ENCODE measurements around the gene NDUFV2.
"Not testable (repeated sequence)": the region's sequence is repeated elsewhere in the genome, so short reads cannot be mapped to it uniquely, and the experiment has no call there.

The NDUFV2 gene

DNA sequence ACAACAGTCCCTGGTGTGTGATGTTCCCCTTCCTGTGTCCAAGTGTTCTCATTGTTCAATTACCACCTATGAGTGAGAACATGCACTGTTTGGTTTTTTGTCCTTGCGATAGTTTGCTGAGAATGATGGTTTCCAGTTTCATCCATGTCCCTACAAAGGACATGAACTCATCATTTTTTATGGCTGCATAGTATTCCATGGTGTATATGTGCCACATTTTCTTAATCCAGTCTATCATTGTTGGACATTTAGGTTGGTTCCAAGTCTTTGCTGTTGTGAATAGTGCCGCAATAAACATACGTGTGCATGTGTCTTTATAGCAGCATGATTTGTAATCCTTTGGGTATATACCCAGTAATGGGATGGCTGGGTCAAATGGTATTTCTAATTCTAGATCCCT is 63.4 kb downstream of the NDUFV2 start:
- not testable (repeated sequence) for H3K36me3 ChIP-seq (ENCODE audit: control insufficient read depth in 2 of 2, insufficient read depth in 2 of 2, low read length in 2 of 2); H3K9ac ChIP-seq (ENCODE audit: low read depth in 1 of 2, low read length in 2 of 2); H3K27ac ChIP-seq (ENCODE audit: low read depth in 2 of 2, low read length in 2 of 2); H3K27me3 ChIP-seq (ENCODE audit: control insufficient read depth in 2 of 2, insufficient read depth in 2 of 2, low read length in 2 of 2); H3K9me3 ChIP-seq (ENCODE audit: control insufficient read depth in 2 of 2, low read length in 2 of 2); H3K4me3 ChIP-seq (ENCODE audit: low read length in 2 of 2); H3K4me1 ChIP-seq (ENCODE audit: control insufficient read depth in 2 of 2, insufficient read depth in 2 of 2, low read length in 2 of 2)

DNA sequence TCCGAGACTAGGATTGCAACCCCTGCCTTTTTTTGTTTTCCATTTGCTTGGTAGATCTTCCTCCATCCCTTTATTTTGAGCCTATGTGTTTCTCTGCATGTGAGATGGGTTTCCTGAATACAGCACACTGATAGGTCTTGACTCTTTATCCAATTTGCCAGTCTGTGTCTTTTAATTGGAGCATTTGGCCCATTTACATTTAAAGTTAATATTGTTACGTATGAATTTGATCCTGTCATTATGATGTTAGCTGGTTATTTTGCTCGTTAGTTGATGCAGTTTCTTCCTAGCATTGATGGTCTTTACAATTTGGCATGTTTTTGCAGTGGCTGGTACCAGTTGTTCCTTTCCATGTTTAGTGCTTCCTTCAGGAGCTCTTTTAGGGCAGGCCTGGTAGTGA is 67.0 kb downstream of the NDUFV2 start:
- H3K9me3 ChIP-seq (ENCODE audit: control insufficient read depth in 2 of 2, low read length in 2 of 2); H3K27ac ChIP-seq (ENCODE audit: low read depth in 2 of 2, low read length in 2 of 2); H3K27me3 ChIP-seq (ENCODE audit: control insufficient read depth in 2 of 2, insufficient read depth in 2 of 2, low read length in 2 of 2); H3K4me3 ChIP-seq (ENCODE audit: low read length in 2 of 2); H3K9ac ChIP-seq (ENCODE audit: low read depth in 1 of 2, low read length in 2 of 2); H3K36me3 ChIP-seq (ENCODE audit: control insufficient read depth in 2 of 2, insufficient read depth in 2 of 2, low read length in 2 of 2); H3K4me1 ChIP-seq (ENCODE audit: control insufficient read depth in 2 of 2, insufficient read depth in 2 of 2, low read length in 2 of 2): not testable (repeated sequence)

DNA sequence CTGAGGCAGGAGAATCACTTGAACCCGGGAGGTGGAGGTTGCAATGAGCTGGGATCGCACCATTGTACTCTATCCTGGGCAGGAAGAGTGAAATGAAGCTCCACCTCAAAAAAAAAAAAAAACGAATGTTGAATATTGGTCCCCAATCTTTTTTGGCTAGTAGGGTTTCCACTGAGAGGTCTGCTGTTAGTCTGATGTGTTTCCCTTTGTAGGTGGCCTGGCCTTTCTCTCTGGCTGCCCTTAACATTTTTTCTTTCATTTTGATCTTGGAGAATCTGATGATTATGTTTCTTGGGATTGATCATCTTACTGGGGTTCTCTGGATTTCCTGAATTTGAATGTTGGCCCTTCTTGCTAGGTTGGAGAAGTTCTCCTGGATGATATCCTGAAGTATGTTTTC is 69.4 kb downstream of the NDUFV2 start:
- not testable (repeated sequence) for H3K27ac ChIP-seq (ENCODE audit: low read depth in 2 of 2, low read length in 2 of 2); H3K36me3 ChIP-seq (ENCODE audit: control insufficient read depth in 2 of 2, insufficient read depth in 2 of 2, low read length in 2 of 2); H3K9ac ChIP-seq (ENCODE audit: low read depth in 1 of 2, low read length in 2 of 2); H3K9me3 ChIP-seq (ENCODE audit: control insufficient read depth in 2 of 2, low read length in 2 of 2); H3K4me3 ChIP-seq (ENCODE audit: low read length in 2 of 2); H3K27me3 ChIP-seq (ENCODE audit: control insufficient read depth in 2 of 2, insufficient read depth in 2 of 2, low read length in 2 of 2); H3K4me1 ChIP-seq (ENCODE audit: control insufficient read depth in 2 of 2, insufficient read depth in 2 of 2, low read length in 2 of 2)

DNA sequence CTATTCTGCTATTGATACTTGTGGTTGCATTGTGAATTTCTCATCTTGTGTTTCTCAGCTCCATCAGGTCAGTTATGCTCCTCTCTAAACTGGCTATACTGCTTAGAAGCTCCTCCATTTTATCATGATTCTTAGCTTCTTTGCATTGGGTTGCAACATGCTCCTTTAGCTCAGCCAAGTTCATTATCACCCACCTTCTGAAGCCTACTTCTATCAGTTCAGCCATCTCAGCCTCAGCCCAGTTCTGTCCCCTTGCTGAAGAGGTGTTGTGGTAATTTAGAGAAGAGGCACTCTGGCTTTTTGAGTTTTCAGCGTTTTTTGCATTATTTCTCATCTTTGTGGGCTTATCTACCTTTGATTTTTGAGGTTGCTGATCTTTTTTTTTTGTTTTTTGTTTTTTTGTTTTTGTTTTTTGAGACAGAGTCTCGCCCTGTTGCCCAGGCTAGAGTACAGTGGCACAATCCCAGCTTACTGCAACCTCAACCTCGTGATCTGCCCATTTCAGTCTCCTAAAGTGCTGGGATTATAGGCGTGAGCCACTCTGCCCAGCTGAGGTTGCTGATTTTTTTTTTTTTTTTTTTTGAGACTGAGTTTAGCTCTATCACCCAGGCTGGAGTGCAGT is 70.1 kb downstream of the NDUFV2 start:
- Histone ChIP-seq H3K4me1 (ENCODE audit: control insufficient read depth in 2 of 2, insufficient read depth in 2 of 2, low read length in 2 of 2) (no peaks in the 10 kb centered on the region), H3K4me3 (ENCODE audit: low read length in 2 of 2) (no peak overlapping the region), H3K36me3 (ENCODE audit: control insufficient read depth in 2 of 2, insufficient read depth in 2 of 2, low read length in 2 of 2) (no peaks in the 10 kb centered on the region), H3K9me3 (ENCODE audit: control insufficient read depth in 2 of 2, low read length in 2 of 2) (no peaks in the 10 kb centered on the region), H3K27ac (ENCODE audit: low read depth in 2 of 2, low read length in 2 of 2) (no peak overlapping the region), H3K9ac (ENCODE audit: low read depth in 1 of 2, low read length in 2 of 2) (no peak overlapping the region), H3K27me3 (ENCODE audit: control insufficient read depth in 2 of 2, insufficient read depth in 2 of 2, low read length in 2 of 2) (no peaks in the 10 kb centered on the region)

DNA sequence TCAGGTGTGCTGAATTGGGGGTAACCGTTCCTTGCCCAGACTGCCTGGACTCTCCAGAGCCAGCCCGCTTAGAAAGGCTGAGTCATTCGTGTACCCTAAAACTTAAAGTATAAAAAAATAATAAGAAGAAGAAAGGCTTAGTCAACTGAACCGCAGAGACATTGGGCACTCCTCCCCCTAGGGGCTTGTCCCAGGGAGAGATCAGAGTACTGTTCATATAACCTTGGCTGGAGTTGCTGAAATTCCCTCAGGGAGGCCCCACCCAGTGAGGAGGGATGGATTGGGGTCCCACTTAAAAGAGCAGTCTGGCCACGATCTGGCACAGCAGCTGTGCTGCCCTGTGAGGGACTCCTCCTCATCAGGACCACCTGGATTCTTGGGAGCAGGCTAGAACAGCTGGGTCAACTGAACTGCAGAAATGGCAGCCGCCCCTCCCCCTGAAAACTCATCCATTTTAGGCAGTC is 71.3 kb downstream of the NDUFV2 start:
- H3K27ac ChIP-seq (ENCODE audit: low read depth in 2 of 2, low read length in 2 of 2) = no peak overlapping the region
- H3K4me1 ChIP-seq (ENCODE audit: control insufficient read depth in 2 of 2, insufficient read depth in 2 of 2, low read length in 2 of 2) = no peaks in the 10 kb centered on the region
- no peaks in the 10 kb centered on the region for H3K27me3 ChIP-seq (ENCODE audit: control insufficient read depth in 2 of 2, insufficient read depth in 2 of 2, low read length in 2 of 2)
- H3K4me3 ChIP-seq (ENCODE audit: low read length in 2 of 2) = no peak overlapping the region
- H3K9ac ChIP-seq (ENCODE audit: low read depth in 1 of 2, low read length in 2 of 2) = no peak overlapping the region
- H3K36me3 ChIP-seq (ENCODE audit: control insufficient read depth in 2 of 2, insufficient read depth in 2 of 2, low read length in 2 of 2) = no peaks in the 10 kb centered on the region
- no peaks in the 10 kb centered on the region for H3K9me3 ChIP-seq (ENCODE audit: control insufficient read depth in 2 of 2, low read length in 2 of 2)

DNA sequence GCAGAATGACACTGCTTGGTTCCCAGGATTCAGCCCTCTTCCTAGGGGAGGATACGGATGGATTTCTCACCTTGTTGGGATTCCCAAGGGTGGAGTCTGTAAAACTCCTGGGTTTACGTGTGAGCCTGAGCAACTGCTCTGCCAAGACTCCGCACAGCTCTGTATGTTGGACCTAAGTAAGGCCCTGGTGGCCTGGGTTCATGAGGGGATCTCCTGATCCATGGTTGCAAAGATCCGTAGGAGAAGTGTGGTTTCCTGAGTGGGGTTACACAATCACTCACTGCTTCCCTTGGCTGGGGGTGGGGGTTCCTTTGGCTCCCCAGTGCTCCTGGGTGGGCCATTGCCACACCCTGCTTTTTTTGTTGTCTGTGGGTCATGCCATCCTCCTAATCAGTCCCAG is 71.8 kb downstream of the NDUFV2 start:
- Histone ChIP-seq H3K9ac (ENCODE audit: low read depth in 1 of 2, low read length in 2 of 2) (no peak overlapping the region), H3K27me3 (ENCODE audit: control insufficient read depth in 2 of 2, insufficient read depth in 2 of 2, low read length in 2 of 2) (no peaks in the 10 kb centered on the region), H3K4me1 (ENCODE audit: control insufficient read depth in 2 of 2, insufficient read depth in 2 of 2, low read length in 2 of 2) (no peaks in the 10 kb centered on the region), H3K9me3 (ENCODE audit: control insufficient read depth in 2 of 2, low read length in 2 of 2) (no peaks in the 10 kb centered on the region), H3K27ac (ENCODE audit: low read depth in 2 of 2, low read length in 2 of 2) (no peak overlapping the region), H3K36me3 (ENCODE audit: control insufficient read depth in 2 of 2, insufficient read depth in 2 of 2, low read length in 2 of 2) (no peaks in the 10 kb centered on the region), H3K4me3 (ENCODE audit: low read length in 2 of 2) (no peak overlapping the region)

DNA sequence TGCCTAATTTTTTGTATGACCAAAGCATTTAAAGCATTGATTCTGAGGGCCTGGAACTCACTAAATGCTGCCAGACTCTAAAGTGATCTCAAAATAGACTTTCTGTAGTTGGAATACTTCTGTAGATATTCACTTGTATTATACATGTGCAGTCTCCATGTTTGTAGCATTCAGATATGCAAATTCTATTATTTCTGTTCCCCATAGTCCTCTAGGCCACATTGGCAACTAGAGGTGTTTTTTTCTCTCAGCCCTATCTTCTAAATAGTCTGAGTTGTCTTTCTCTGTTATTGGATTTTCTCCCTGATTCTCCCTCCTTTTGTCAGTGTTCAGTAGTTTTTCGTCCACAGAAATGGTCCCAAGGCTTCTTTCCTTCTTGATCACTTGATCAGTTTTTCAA is 72.6 kb downstream of the NDUFV2 start:
- no peaks in the 10 kb centered on the region for H3K9me3 ChIP-seq (ENCODE audit: control insufficient read depth in 2 of 2, low read length in 2 of 2)
- no peaks in the 10 kb centered on the region for H3K27me3 ChIP-seq (ENCODE audit: control insufficient read depth in 2 of 2, insufficient read depth in 2 of 2, low read length in 2 of 2)
- H3K9ac ChIP-seq (ENCODE audit: low read depth in 1 of 2, low read length in 2 of 2) = no peak overlapping the region
- H3K36me3 ChIP-seq (ENCODE audit: control insufficient read depth in 2 of 2, insufficient read depth in 2 of 2, low read length in 2 of 2) = no peaks in the 10 kb centered on the region
- H3K27ac ChIP-seq (ENCODE audit: low read depth in 2 of 2, low read length in 2 of 2) = no peak overlapping the region
- H3K4me3 ChIP-seq (ENCODE audit: low read length in 2 of 2) = no peak overlapping the region
- H3K4me1 ChIP-seq (ENCODE audit: control insufficient read depth in 2 of 2, insufficient read depth in 2 of 2, low read length in 2 of 2) = no peaks in the 10 kb centered on the region

DNA sequence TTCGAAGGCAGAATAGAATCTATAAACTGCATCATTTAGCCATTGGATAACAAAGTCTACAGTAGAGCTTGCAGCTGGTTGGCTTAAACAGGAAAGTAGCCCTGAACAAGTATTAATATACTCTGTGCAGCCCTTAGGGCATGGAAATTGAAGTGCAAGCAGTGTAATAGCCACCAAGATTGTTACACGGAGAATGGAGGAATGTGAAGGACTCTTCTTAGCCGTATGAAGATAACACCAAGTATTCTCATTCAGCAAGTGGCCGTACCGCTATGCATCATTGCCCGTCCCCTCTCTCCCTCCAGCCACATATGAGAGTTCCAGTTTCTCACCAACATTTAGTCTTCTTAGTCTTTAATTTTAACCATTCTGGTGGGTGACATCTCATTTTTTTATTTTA is 74.5 kb downstream of the NDUFV2 start:
- Histone ChIP-seq H3K9ac (ENCODE audit: low read depth in 1 of 2, low read length in 2 of 2) (no peak overlapping the region), H3K27ac (ENCODE audit: low read depth in 2 of 2, low read length in 2 of 2) (no peak overlapping the region), H3K4me1 (ENCODE audit: control insufficient read depth in 2 of 2, insufficient read depth in 2 of 2, low read length in 2 of 2) (no peaks in the 10 kb centered on the region), H3K4me3 (ENCODE audit: low read length in 2 of 2) (no peak overlapping the region), H3K36me3 (ENCODE audit: control insufficient read depth in 2 of 2, insufficient read depth in 2 of 2, low read length in 2 of 2) (no peaks in the 10 kb centered on the region), H3K9me3 (ENCODE audit: control insufficient read depth in 2 of 2, low read length in 2 of 2) (no peaks in the 10 kb centered on the region), H3K27me3 (ENCODE audit: control insufficient read depth in 2 of 2, insufficient read depth in 2 of 2, low read length in 2 of 2) (no peaks in the 10 kb centered on the region)

DNA sequence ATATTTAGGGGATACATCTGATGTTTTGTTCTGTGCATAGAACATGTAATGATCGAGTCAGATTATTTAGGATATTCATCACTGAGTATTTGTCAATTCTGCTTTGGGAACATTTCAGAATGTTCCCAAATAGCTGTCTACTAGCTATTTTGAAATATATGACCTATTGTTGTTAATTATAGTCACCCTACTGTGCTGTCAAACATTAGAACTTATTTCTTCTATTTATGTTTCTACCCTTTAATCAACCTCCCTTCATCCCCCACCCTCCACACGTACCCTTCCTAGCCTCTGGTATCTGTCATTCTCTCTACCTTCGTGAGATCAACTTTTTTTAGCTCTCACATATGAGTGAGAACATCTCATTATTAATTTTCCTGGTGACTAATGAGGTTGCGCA is 75.0 kb downstream of the NDUFV2 start:
- no peaks in the 10 kb centered on the region for H3K27me3 ChIP-seq (ENCODE audit: control insufficient read depth in 2 of 2, insufficient read depth in 2 of 2, low read length in 2 of 2)
- H3K9ac ChIP-seq (ENCODE audit: low read depth in 1 of 2, low read length in 2 of 2) = no peak overlapping the region
- no peak overlapping the region for H3K27ac ChIP-seq (ENCODE audit: low read depth in 2 of 2, low read length in 2 of 2)
- H3K4me3 ChIP-seq (ENCODE audit: low read length in 2 of 2) = no peak overlapping the region
- H3K4me1 ChIP-seq (ENCODE audit: control insufficient read depth in 2 of 2, insufficient read depth in 2 of 2, low read length in 2 of 2) = no peaks in the 10 kb centered on the region
- H3K36me3 ChIP-seq (ENCODE audit: control insufficient read depth in 2 of 2, insufficient read depth in 2 of 2, low read length in 2 of 2) = no peaks in the 10 kb centered on the region
- no peaks in the 10 kb centered on the region for H3K9me3 ChIP-seq (ENCODE audit: control insufficient read depth in 2 of 2, low read length in 2 of 2)

DNA sequence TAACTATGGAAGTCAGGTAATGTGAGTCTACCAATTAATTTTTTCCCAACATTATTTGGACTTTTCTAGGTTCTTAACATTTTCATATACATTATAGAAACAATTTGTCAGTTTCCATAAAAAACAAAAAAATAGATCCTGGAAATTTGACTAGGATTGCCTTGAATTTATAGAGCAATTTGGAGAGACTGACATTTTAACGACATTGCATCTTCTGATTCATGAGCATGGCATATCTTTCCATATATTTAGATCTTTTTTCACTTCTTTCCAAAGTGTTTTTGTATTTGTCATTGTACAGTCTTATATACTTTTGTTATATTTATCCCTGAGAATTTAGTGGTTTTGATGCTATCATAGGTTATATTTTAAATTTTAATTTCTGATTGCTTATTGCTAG is 76.1 kb downstream of the NDUFV2 start:
- peaks cover 4 to 7% of the 10 kb centered on the region in 2 donors for H3K36me3 ChIP-seq (ENCODE audit: control insufficient read depth in 2 of 2, insufficient read depth in 2 of 2, low read length in 2 of 2)
- no peak overlapping the region for H3K27ac ChIP-seq (ENCODE audit: low read depth in 2 of 2, low read length in 2 of 2)
- H3K9me3 ChIP-seq (ENCODE audit: control insufficient read depth in 2 of 2, low read length in 2 of 2) = no peaks in the 10 kb centered on the region
- no peak overlapping the region for H3K9ac ChIP-seq (ENCODE audit: low read depth in 1 of 2, low read length in 2 of 2)
- H3K27me3 ChIP-seq (ENCODE audit: control insufficient read depth in 2 of 2, insufficient read depth in 2 of 2, low read length in 2 of 2) = no peaks in the 10 kb centered on the region
- no peaks in the 10 kb centered on the region for H3K4me1 ChIP-seq (ENCODE audit: control insufficient read depth in 2 of 2, insufficient read depth in 2 of 2, low read length in 2 of 2)
- H3K4me3 ChIP-seq (ENCODE audit: low read length in 2 of 2) = no peak overlapping the region

DNA sequence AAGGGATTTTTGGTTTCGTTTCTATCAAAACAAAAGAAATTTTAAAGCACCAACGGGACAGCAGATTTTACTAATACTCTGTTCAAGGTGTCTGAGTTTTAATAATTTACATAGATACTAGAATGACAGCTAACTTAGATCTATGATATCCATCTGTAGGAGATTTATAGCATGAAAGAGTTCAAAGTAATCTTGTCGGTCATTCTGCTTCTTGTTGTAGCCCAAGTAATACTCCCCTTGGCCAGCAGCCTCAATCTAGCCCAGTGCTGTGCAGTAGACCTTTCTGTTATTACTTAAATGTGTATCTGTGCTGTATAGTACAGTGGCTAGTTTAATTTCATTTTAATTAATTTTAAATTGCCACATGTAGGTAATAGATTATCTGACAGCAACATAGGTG is 78.8 kb downstream of the NDUFV2 start:
- peaks cover 7 to 8% of the 10 kb centered on the region in 2 donors for H3K36me3 ChIP-seq (ENCODE audit: control insufficient read depth in 2 of 2, insufficient read depth in 2 of 2, low read length in 2 of 2)
- no peak overlapping the region for H3K27ac ChIP-seq (ENCODE audit: low read depth in 2 of 2, low read length in 2 of 2)
- H3K27me3 ChIP-seq (ENCODE audit: control insufficient read depth in 2 of 2, insufficient read depth in 2 of 2, low read length in 2 of 2) = no peaks in the 10 kb centered on the region
- H3K4me3 ChIP-seq (ENCODE audit: low read length in 2 of 2) = no peak overlapping the region
- no peaks in the 10 kb centered on the region for H3K9me3 ChIP-seq (ENCODE audit: control insufficient read depth in 2 of 2, low read length in 2 of 2)
- no peaks in the 10 kb centered on the region for H3K4me1 ChIP-seq (ENCODE audit: control insufficient read depth in 2 of 2, insufficient read depth in 2 of 2, low read length in 2 of 2)
- no peak overlapping the region for H3K9ac ChIP-seq (ENCODE audit: low read depth in 1 of 2, low read length in 2 of 2)

Data from mucosa of rectum (tissue), 2 donors.